ENCODE measurements around the gene BPHL.
A peak's percentile ranks its signal among the peaks of the same experiment; 100 is the strongest.
"Not testable (repeated sequence)": the region's sequence is repeated elsewhere in the genome, so short reads cannot be mapped to it uniquely, and the experiment has no call there.

BPHL gene

DNA sequence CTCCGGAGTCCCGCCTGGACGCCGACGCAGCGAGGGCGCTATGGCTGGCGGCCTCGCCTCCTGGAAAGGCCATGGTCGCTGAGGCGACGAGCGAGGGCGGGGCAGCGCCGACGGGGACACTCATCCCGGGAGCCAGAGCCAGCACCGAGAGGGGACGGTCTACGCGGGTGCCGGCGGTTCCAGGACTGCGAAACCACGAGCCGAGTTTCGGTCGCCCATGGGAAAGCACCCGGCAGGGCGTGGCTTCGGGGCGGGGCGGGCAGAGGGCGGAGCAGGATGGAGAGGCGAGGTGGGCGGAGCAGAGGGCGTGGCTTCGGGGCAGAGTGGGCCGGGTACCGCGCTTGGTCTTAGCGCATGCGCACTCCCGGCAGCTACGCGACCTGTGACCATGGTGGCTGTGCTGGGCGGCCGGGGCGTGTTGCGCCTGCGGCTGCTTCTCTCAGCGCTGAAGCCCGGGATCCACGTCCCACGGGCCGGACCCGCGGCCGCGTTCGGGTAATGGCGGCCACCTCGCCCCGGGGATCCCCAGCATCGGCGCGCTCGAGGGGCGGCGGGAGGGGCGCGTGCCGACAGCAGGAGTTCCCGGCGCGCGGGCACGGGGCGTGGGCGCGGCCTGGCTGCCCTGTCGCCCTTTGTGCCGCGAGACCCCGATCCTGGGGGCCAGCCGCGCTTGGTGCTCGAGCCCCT lies at the start of gene BPHL:
TSS of gene BPHL (plus strand) at position 359 of the 687 bp plus-strand sequence. CDS start at position 389, 30 bp downstream.
- DNase-seq: peak; percentile 36

DNA sequence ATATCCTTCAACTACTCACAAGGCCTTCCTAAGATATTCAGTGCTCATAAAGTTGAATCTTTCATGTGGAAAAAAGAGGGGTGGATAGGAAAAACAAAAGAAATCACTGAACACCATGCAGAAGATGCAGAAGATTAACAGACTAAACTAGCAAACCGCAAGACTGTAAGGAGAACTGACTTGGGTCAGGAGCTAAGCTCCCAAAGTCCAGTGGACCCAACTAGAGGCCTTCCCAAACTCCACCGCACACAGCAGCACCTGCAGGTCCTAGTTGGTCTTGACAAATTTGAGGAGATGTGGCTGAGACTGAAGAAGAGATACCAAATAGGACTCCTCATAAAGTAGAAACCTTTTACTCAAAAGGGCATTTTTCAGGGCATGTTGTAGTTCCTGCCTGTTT lies 46.9 kb upstream of the BPHL start:
- no peak for DNase-seq

DNA sequence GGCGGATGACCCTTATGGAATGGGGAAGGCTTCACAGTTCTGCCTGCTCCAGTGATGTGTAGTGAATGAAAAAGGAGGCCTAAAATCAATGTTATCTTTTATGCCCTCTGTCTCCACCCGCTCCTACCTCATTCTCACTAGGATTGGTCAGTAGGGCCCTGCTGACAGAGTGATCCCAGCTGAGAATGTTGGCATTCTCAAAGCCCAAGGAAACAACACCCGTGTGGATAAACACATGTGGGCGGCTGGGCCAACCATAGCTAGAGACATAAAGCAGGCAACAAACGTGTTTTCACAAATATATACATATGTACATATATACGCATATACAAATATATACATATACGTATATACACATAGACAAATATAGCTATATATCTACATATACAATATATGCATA lies 45.7 kb upstream of the BPHL start:
- DNase-seq: no peak

DNA sequence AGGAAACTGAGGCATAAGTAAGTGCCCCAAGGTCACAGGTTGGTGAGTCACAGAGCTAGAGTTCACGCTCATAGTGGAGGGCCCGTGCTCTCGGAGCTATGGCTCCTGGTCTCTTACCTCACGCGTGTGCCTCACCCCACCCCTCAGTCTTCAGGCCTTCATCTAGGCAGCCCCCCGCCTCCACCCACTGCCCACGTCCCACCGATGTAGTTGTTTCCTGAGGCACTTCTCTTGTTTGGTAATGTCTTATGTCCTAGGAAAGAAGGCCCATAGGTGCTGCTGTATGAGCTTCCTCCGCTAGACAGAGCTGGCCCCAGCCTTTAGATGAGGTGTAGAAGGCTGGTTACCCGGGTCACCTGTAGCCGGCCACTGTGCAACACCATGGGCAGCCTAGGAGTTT lies 45.1 kb upstream of the BPHL start:
- DNase-seq: no peak

DNA sequence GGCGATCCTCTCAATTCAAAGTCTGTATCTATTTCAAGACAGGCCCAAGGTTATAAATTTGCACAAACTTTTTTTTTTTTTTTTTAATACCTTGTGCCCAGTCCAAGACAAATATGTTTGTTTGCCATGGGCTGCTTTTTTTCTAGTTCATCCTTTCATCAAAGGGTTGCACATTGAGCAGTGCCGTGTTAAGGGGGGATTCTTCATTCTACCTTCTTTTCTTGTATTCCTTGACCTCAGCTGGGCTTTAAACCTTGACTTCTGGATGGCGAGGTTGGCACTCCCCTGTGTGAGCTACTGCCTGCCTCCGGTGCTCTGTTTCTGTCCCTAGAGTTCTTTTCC lies 42.8 kb upstream of the BPHL start:
- no peak for DNase-seq

GRCh38 chr6:3076320-3076719 lies 42.2 kb upstream of the BPHL start:
- no peak for DNase-seq

DNA sequence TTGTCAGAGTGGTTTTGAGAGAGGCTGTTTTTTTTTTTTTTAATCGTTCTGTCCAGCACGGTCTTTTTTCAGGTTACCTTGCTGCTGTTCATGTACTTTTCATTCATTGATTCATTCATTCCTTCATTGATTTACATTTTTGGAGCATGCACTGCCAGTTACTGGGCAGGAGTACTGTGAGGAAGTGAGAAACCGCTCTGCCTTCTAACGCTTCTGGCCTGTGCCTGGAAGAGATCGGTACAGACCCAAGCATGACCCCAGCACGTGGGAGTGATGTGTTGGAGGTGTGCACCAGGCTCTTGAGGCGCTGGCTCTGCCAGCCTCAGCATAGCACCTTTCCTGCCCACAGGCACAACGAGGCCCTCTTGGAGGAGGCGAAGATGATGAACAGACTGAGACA lies 41.1 kb upstream of the BPHL start:
- no peak for DNase-seq

GRCh38 chr6:3078952-3079351 lies 39.6 kb upstream of the BPHL start:
- DNase-seq: not testable (repeated sequence)

- DNase-seq: no peak
Observed at GRCh38 chr6:3079682-3080081, 38.8 kb upstream of the BPHL start.

DNA sequence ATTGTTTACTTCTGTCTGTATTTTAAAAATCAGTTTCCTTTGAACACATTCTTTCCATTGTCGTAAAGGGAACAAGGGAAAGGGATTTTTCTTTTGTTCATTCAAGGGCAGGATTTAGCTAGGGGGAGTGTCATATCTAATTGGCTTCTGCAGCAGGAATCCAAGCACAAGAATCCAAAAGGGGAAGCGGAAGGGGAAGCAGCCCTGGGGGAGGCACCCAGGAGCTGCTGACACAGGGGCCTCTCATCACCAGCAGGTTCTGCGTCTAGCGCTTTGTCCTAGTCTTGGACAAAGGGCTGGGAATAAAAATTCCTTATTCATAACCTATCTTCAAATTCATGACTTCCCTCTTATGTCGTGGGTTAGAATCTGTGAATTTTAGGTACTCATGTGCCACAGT lies 36.6 kb upstream of the BPHL start:
- DNase-seq: no peak

DNA sequence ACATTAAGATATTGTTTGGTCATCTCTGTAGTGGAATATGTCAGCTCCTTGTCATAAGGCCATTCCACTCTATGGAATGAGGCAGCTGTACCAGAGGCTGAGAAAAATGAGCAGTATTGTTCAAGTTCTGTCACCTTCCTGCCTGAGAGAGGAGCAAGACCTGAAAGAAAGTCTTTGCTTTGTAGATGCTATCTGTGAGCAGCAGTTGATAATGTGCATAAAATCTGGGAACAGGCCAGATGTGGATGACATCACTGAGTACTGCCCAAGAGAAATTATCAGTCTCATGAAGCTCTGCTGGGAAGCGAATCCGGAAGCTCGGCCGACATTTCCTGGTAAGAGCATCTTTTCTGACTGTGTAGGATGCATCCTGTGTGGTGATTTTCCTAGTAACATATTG lies 33.4 kb upstream of the BPHL start:
- DNase-seq: no peak

- DNase-seq: no peak
Observed at GRCh38 chr6:3086282-3086946, 32.1 kb upstream of the BPHL start.

DNA sequence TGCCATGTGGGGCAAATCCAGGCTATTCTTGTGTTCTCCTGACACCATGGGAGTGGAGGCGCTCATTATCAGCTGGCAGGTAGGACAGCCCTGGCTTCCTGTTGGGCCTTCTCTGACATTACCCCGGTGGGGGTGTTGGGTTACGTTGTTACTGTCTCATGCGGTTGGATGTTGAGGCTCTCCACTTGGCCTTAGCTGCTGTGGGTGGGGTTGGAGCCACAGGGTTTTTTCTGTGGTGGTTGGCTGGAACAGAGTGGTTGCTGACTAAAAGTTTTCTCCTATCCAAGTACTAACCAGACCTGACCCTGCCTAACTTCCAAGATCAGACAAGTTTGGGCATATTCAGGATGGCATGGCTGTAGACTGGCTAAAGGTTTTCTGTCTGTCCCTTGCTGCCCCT lies 30.1 kb upstream of the BPHL start:
- DNase-seq: no peak

DNA sequence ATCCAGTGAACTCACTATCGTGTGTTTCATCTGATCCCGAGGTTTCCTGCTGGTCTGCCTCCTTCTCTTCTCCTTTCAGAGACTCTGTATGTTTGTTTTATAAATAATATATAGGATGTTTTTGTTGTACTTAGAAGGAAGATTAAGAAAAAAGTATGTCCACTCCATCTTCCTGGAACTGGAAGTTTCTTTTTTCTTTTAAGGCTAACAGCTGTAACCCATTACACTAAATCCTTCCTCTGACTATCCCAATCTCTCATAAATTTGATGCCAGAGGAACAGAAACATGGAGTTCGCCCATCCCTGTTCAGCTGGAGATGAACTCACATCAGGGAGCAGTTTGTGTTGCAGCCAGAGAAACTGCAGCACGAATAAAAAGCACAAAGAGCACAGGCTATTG lies 29.5 kb upstream of the BPHL start:
- no peak for DNase-seq

GRCh38 chr6:3090013-3090412 lies 28.5 kb upstream of the BPHL start:
- no peak for DNase-seq

DNA sequence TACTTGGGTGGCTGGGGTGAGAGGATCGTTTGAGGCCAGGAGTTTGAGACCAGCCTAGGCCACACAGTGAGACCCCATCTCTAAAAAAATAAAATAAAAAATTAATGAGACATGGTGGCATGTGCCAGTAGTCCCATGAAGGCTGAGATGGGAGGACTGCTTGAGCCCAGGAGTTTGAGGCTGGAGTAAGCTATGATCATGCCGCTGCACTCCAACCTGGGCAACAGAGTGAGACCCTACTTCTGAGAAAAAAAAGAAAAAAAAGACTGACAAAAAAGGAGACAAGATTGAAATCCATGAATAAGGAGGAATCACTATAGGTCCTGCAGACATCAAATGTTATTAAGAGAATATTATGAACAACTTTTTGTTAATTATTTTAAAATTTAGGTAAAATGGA lies 23.7 kb upstream of the BPHL start:
- no peak for DNase-seq

- DNase-seq: no peak
Observed at GRCh38 chr6:3102875-3103274, 15.6 kb upstream of the BPHL start.

GRCh38 chr6:3108746-3109414 lies 9.6 kb upstream of the BPHL start:
- DNase-seq: no peak

GRCh38 chr6:3109761-3110160 lies 8.8 kb upstream of the BPHL start:
- DNase-seq: no peak

DNA sequence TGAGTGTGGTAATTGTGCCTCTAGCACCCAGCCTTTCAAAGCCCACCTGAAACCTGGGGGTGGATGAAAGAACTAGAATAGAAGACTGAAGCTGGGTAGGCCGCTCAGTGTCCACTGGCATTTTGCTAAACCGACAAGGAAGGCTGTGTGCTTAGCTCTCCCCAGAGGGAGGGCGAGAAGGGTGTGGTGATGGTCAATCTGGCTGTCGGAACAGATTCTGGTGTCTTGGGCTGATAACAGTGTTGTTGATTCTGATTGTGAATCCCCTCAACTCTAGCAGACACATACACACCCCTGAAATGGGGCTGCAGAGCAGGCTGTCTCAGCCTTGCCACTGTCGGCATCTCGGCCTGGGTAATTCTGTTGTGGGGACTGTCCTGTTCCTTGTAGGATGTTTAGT lies 4.1 kb upstream of the BPHL start:
- DNase-seq: no peak

- DNase-seq: no peak
Observed at GRCh38 chr6:3117912-3118352, 579 bp upstream of the BPHL start.

DNA sequence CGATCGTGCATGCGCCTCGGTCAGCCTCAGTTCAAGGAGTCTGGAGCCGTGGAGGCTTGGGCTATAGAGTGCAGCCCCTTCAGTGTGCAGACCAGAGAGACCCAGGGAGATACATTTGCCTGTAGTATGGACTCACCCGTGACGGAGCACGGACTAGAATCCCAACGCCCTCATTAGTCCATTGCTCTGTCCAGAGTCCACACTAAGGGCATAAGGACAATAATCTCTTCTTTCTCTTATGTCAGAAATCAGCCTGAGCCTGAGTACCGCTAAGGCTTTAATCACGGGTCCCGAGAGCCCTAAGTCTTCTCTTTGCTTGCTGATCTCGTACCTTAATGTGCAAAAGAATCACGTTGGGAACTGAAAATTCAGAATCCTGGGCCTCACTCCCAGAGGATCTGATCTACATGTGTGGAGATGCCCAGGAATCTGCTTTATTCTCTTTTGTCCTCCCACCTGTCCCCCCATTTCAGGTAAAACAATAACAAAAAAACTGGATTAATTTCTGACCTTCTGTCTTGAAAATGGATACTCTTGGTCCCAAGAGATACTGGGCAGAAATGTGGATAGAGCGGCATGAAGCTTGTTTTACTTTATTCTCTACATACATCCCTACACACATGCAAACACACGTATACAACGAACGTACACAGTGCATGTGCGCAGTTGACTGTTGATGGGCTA lies 671 bp downstream of the BPHL start:
- peak; percentile 13 for DNase-seq

DNA sequence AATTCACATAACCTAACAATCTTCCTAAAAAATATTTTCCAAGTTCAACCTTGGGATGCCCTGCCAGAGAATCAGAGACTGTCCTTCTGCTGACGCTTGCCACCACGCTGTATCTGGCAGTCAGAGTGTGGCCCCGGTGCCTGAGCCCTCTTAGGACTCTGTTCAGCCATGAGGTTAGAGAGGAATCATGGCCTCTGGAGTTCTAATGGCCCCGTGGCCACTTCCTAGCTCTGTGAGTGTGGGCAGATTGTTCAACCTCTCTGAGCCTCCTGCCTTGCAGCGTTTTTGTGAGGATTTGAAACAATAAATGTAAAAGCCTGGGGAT lies 2.2 kb downstream of the BPHL start:
- no peak for DNase-seq

DNA sequence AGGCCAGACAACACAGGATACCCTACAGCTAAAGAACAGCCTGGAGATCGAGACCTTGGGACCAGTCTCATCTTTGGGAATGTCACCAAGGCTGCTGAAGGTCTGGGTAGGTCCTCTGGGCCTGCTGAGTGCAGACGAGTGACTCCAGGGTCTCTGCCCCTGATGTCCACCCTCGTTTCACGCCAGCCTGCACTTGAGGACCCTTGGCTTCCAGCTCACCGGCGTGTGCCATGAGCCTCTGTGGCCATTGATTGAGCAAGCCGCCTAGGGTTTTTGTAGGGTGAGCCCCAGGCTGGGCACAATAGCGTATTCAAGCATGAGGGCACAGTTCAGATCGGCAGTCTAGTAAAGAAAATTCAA lies 4.3 kb downstream of the BPHL start:
- DNase-seq: no peak

All from DMS79 (cell line).